OCI-LY3 (cell line): Measurements from ENCODE around the gene CST5.

Experiments used
- H2AFZ ChIP-seq: fragments of 200-600, 300-600 bp; shearing (Covaris generic); 2 replicates; pipeline ENCODE4 v1.6.0; 2014; ENCODE audit warnings: antibody characterized with exemption, low read depth, low read length
- H3K27ac ChIP-seq: fragments of 200-600, 300-600 bp; sonication (generic); 2 replicates; pipeline ENCODE4 v1.5.1; 2014; ENCODE audit warnings: mild to moderate bottlenecking, low read length, moderate library complexity, mixed read lengths
- H3K27me3 ChIP-seq: fragments of 200-600, 300-600 bp; sonication (generic); 2 replicates; pipeline ENCODE4 v1.6.1; 2014; ENCODE audit warnings: low read depth, low read length, mixed read lengths
- H3K36me3 ChIP-seq: fragments of 200-600, 300-600 bp; sonication (generic); replicated peaks from 2 replicates; pipeline ENCODE3; 2014; ENCODE audit warnings: low read depth, low read length, mixed read lengths
- H3K4me1 ChIP-seq: fragments of 300-600, 200-600 bp; sonication (generic); 2 replicates; pipeline ENCODE4 v1.6.1; 2014; ENCODE audit warnings: low read length, mixed read lengths
- H3K4me2 ChIP-seq: fragments of 200-600, 300-600 bp; sonication (generic); 2 replicates; pipeline ENCODE4 v1.6.1; 2014; ENCODE audit warnings: low read length, mixed read lengths
- H3K4me3 ChIP-seq: fragments of 300-600, 200-600 bp; sonication (generic); 2 replicates; pipeline ENCODE4 v1.5.1; 2014; ENCODE audit warnings: antibody characterized with exemption, mild to moderate bottlenecking, low read length, moderate library complexity
- H3K79me2 ChIP-seq: fragments of 300-600, 200-600 bp; shearing (Covaris generic); 2 replicates; pipeline ENCODE4 v1.6.1; 2014; ENCODE audit warnings: mild to moderate bottlenecking, low read length, mixed read lengths
- H3K9ac ChIP-seq: fragments of 300-600, 200-600 bp; shearing (Covaris generic); 2 replicates; pipeline ENCODE4 v1.6.0; 2014; ENCODE audit warnings: mild to moderate bottlenecking, low read length, moderate library complexity
- H3K9me3 ChIP-seq: fragments of 200-600, 300-600 bp; shearing (Covaris generic); 2 replicates; pipeline ENCODE4 v1.6.1; 2014; ENCODE audit warnings: low read length, mixed read lengths; ENCODE audit not compliant: insufficient read depth
- H4K20me1 ChIP-seq: fragments of 200-600, 300-600 bp; sonication (generic); 2 replicates; pipeline ENCODE4 v1.6.1; 2016; ENCODE audit warnings: low read length, mixed read lengths; ENCODE audit not compliant: insufficient read depth
- EZH2phosphoT487 ChIP-seq: fragments of 200-600 bp; shearing (Covaris generic); IDR thresholded peaks from 2 replicates; pipeline ENCODE4 v1.6.1; 2018; ENCODE audit warnings: antibody characterized with exemption, mixed run types, low read depth
- TF ChIP-seq, protein P1 (sequence below): fragments of 200-600, 300-600 bp; sonication (generic); IDR thresholded peaks from 2 replicates; pipeline ENCODE4 v1.5.1; 2014; ENCODE audit warnings: antibody characterized with exemption, low read length, low read depth

Gene CST5

DNA sequence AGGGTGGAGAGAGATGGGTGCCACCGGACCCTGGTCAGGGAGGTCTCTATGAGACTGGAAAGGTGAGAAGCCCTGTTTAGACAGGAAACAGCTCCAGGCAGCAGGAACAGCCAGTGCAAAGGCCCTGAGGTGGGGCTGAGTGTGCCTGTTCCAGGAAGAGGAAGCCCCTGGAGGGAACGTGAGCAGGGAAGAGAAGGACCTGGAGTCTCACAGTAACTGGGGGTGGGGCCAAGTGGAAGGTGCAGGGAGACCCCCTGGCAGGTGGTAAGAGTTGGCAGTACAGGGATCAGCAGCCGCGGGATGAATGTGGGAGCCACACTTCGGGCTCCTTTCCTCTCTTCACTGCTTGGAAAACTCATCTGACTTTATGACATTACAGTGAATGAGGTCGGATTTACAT is 43.8 kb upstream of the CST5 start:
- H2AFZ ChIP-seq = no peak overlapping the region
- no peak overlapping the region for H3K4me3 ChIP-seq
- TF ChIP-seq EZH2phosphoT487 = no peak
- TF ChIP-seq, protein P1, sequence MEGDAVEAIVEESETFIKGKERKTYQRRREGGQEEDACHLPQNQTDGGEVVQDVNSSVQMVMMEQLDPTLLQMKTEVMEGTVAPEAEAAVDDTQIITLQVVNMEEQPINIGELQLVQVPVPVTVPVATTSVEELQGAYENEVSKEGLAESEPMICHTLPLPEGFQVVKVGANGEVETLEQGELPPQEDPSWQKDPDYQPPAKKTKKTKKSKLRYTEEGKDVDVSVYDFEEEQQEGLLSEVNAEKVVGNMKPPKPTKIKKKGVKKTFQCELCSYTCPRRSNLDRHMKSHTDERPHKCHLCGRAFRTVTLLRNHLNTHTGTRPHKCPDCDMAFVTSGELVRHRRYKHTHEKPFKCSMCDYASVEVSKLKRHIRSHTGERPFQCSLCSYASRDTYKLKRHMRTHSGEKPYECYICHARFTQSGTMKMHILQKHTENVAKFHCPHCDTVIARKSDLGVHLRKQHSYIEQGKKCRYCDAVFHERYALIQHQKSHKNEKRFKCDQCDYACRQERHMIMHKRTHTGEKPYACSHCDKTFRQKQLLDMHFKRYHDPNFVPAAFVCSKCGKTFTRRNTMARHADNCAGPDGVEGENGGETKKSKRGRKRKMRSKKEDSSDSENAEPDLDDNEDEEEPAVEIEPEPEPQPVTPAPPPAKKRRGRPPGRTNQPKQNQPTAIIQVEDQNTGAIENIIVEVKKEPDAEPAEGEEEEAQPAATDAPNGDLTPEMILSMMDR = no peak
- H3K9me3 ChIP-seq = no peaks in the 10 kb centered on the region
- no peaks in the 10 kb centered on the region for H3K79me2 ChIP-seq
- no peak overlapping the region for H3K9ac ChIP-seq
- no peak overlapping the region for H3K4me2 ChIP-seq
- H3K4me1 ChIP-seq = no peaks in the 10 kb centered on the region
- H3K27ac ChIP-seq = no peak overlapping the region
- no peaks in the 10 kb centered on the region for H3K36me3 ChIP-seq
- H3K27me3 ChIP-seq = peaks cover 18% of the 10 kb centered on the region
- H4K20me1 ChIP-seq = no peaks in the 10 kb centered on the region

DNA sequence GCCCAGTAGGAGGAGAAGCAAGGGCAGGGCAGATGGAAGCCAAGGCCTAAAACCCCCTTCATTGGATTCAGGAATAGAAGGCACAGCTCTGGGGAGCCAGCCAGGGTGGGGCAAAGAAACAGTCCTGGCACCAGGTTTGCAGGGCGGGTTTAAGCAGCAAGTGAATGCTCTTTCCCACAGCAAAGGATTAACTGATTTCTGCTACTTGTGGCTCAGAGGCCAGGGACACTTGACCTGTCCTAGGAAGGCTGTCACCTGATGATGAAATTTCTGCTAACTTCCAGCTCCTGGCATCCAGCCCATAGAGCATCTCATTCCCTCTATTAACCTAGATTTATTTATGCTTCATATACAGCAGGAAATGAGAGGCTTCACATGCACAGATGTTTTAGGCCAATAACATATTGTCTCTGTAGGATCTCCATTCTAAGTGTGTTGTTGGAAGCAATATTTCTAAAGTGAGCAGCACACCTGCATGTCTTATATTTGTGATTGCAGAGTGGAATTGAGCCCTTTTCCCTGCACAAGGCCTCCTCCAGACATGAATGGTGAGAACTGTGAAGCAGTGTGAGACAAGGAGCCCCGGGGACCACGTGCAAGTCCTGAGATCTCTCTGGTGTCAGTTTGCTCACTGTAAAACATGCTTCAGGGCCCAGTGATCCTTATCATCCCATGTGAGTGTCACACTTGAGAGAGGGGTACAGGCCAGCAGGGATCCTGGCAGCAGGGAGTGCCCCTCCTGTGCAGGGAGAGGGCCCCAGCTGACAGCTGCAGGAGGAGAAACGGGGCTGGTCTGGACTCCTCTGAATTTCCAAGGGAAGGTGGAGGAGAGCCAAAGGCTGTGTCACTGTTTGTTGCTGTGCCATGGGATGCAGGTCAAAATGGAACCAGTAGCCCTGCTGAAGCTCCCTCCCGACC is 41.1 kb upstream of the CST5 start:
- Histone ChIP-seq H3K27me3 (peaks cover 33% of the 10 kb centered on the region), H3K4me1 (no peaks in the 10 kb centered on the region), H2AFZ (no peak overlapping the region), H4K20me1 (no peaks in the 10 kb centered on the region), H3K4me2 (no peak overlapping the region), H3K9ac (no peak overlapping the region), H3K79me2 (no peaks in the 10 kb centered on the region), H3K36me3 (no peaks in the 10 kb centered on the region), H3K9me3 (no peaks in the 10 kb centered on the region), H3K27ac (no peak overlapping the region), H3K4me3 (no peak overlapping the region)
- TF ChIP-seq, protein P1 = no peak
- TF ChIP-seq EZH2phosphoT487 = no peak

DNA sequence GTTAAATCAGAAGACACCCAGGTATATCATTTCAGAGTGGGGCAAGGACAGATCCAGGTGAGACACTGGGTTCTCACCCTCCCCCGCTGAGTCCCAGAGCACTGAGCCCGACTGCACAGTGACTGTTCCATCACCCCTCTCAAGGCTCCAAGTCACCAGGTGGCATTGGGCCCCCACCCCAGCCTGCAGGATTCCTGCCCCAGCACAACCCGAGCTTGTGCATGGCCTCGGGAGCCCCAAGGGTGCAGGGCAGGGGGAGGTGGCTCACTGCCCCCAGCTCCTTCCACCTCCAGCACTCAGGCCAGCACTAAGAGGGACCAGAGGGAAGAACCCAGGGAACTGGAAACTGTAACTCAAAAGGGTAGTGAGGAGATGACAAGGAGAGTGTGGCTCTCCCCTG is 39.3 kb upstream of the CST5 start:
- Histone ChIP-seq H3K4me2 (no peak overlapping the region), H3K9me3 (no peaks in the 10 kb centered on the region), H3K27me3 (peaks cover 42% of the 10 kb centered on the region), H4K20me1 (no peaks in the 10 kb centered on the region), H3K36me3 (no peaks in the 10 kb centered on the region), H3K27ac (no peak overlapping the region), H3K79me2 (no peaks in the 10 kb centered on the region), H3K4me1 (no peaks in the 10 kb centered on the region), H3K9ac (no peak overlapping the region), H2AFZ (no peak overlapping the region), H3K4me3 (no peak overlapping the region)
- TF ChIP-seq, protein P1 = no peak
- no peak for TF ChIP-seq EZH2phosphoT487

DNA sequence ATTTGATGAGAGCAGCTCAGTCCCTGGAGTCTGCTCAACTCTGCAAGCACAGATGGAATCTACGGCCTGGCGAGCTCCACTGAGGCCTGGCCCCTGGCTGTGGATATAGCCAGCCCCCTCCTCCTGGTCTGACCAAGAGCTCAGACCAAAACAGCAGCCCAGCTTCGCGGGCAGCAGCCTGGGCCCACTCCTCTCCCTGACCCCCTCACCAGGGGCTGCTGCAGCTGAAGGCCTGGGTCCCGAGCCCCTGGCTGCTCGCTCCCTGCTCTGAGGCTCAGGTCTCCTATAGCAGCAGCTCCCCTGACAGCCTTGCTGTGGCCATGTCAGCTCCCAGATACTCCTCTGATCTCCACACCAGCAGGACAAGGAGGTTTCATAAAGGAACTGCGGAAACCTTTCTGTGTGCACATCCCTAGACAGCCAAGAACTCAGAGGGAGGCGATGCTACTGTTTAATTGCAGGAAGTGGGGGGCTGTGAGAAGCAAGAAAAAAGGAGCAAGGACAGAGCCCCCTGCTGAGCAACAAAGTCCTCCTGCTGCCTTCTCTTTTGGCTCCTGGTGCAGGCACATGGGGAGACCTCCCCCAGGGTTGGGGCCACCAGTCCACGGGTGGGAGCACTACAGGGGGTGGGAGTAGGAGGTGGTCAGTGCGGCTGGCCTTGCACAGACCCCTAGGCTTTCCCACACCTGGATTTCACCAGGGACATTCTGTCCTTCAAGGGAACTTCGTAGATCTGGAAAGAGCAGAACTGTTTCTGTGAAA is 38.7 kb upstream of the CST5 start:
- Histone ChIP-seq H3K27me3 (peaks cover 43% of the 10 kb centered on the region), H3K4me3 (no peak overlapping the region), H3K36me3 (no peaks in the 10 kb centered on the region), H3K9me3 (no peaks in the 10 kb centered on the region), H3K27ac (no peak overlapping the region), H4K20me1 (no peaks in the 10 kb centered on the region), H3K9ac (no peak overlapping the region), H2AFZ (no peak overlapping the region), H3K4me2 (no peak overlapping the region), H3K79me2 (no peaks in the 10 kb centered on the region), H3K4me1 (no peaks in the 10 kb centered on the region)
- TF ChIP-seq, protein P1 = no peak
- no peak for TF ChIP-seq EZH2phosphoT487
